Psoas muscle (tissue), 8 donors: ENCODE results near the gene NHLRC2. TPM values are rescaled to one million over a fixed set of nuclear protein-coding genes. Genes with fewer than 3 reads are reported as not detected.
A peak's percentile ranks its signal among the peaks of the same experiment; 100 is the strongest.

Source experiments
- ATAC-seq, 4 donors: fragments of 200-7000 bp; cut with Tn5 transposase; one replicate each; pipeline ENCODE4 v1.9.1; 2020; ENCODE audit warnings: moderate library complexity in 3 of 4, mild to moderate bottlenecking in 2 of 4
- DNase-seq, 2 donors: peaks; one replicate each; pipeline ENCODE4 v3.0.0-alpha.2; 2020
- H3K27ac ChIP-seq: fragments of 200-600 bp; one replicate; pipeline ENCODE4 v1.8.0; 2022
- H3K27me3 ChIP-seq, 3 donors: fragments of 200-600 bp in 1 of 3; one replicate each; pipeline versions ENCODE4 v1.6.1 to v1.8.0; 2013 to 2022; ENCODE audit warnings: low read length in 2 of 3, mild to moderate bottlenecking in 2 of 3, moderate library complexity in 1 of 3; ENCODE audit not compliant: insufficient read depth in 3 of 3
- H3K36me3 ChIP-seq, 2 donors: fragments of 200-600 bp in 1 of 2; one replicate each; pipeline versions ENCODE4 v1.6.1 to v1.8.0; 2013 to 2022; ENCODE audit warnings: low read depth in 1 of 2, mild to moderate bottlenecking in 1 of 2, moderate library complexity in 1 of 2; ENCODE audit not compliant: insufficient read depth in 1 of 2
- H3K4me1 ChIP-seq: fragments of 200-600 bp; one replicate; pipeline ENCODE4 v1.8.0; 2022
- H3K4me3 ChIP-seq: fragments of 200-600 bp; one replicate; pipeline ENCODE4 v1.8.0; 2022; ENCODE audit warnings: mild to moderate bottlenecking
- H3K9me3 ChIP-seq: fragments of 200-600 bp; one replicate; pipeline ENCODE4 v1.8.0; 2022
- CTCF ChIP-seq: fragments of 200-600 bp; IDR thresholded peaks from one replicate; pipeline ENCODE4 v1.8.0; 2022; ENCODE audit warnings: antibody characterized with exemption
- WGBS, 3 donors: extraction: QIAGEN DNeasy Blood & Tissue Kit; methylation state at CpG; one replicate each; pipeline versions ENCODE4 v1.1.6 to v1.1.7; 2013; 5-methylcytosine and 5-hydroxymethylcytosine counted together
- intact Hi-C, 2 donors: fragments of 100-400 bp; cut with DNase I; formaldehyde crosslinking; loops; one replicate each; pipeline versions ENCODE4 v1.11.0 to v1.14.2; 2022
- polyA plus RNA-seq, 3 donors: library from polyadenylated mRNA; stranded (reverse); fragments of 200-250 nt; gene quantifications; one replicate each; pipeline ENCODE4 v1.2.3, GENCODE V29; 2013
- total RNA-seq, 4 donors: library from RNA; stranded (reverse); fragmentation: NEBNext Ultra II Directional in 2 of 4; extraction: Animal tissue kit (Norgen Biotek cat#: 25700) in 2 of 4; gene quantifications; one replicate each; pipeline versions ENCODE4 v1.2.1 to v1.2.4, GENCODE V29; 2021 to 2023
- donor health status: healthy with polysubstance abuse.
- donor health status: DM: no; HTN: no; CAD: no; lungs with moderate emphysema.
- donor health status: Bipolar disorder and iron deficiency.
- donor health status: healthy.
- donor health status: DM: yes; HTN: yes; CAD: no.
- donor health status: DM: no; HTN: no; CAD: no.
- donor health status: DM: no; HTN: no; CAD: no.
- donor health status: DM: yes; HTN: yes; CAD: no.

The NHLRC2 gene
- total and polyA plus RNA-seq, 7 donors: 3.8 to 30.0 (median 24.6) TPM

GRCh38 chr10:113958631-113959382 is 104.3 kb downstream of the NHLRC2 start:
- Histone ChIP-seq H3K27ac (no peak overlapping the region), H3K36me3 (no peaks in the 10 kb centered on the region), H3K9me3 (peaks cover 3% of the 10 kb centered on the region), H3K4me3 (no peak overlapping the region), H3K27me3 (no peaks in the 10 kb centered on the region), H3K4me1 (no peaks in the 10 kb centered on the region)
- no peak for TF ChIP-seq CTCF
- DNase-seq (peak in 1 of 2 donors; percentile 22), ATAC-seq (peak in 3 of 4 donors; percentile 24 to 60 (median 27))
- WGBS, 3 donors: 45 to 67% (median 55%) methylated on average over 11 of the region's 11 CpGs
- intact Hi-C loops: no loop called here

GRCh38 chr10:113959383-113959760 is 104.9 kb downstream of the NHLRC2 start:
- no peak overlapping the region for H3K27ac ChIP-seq

GRCh38 chr10:113960617-113961181 is 106.2 kb downstream of the NHLRC2 start:
- no peaks in the 10 kb centered on the region for H3K4me1 ChIP-seq
- no peak overlapping the region for H3K27ac ChIP-seq
- H3K36me3 ChIP-seq: no peaks in the 10 kb centered on the region
- H3K27me3 ChIP-seq: no peaks in the 10 kb centered on the region
- no peak overlapping the region for H3K4me3 ChIP-seq
- 72 to 83% (median 76%) methylated on average over 11 of the region's 11 CpGs for WGBS, 3 donors
- H3K9me3 ChIP-seq: no peaks in the 10 kb centered on the region
- TF ChIP-seq CTCF: no peak
- intact Hi-C loops: no loop called here
- DNase-seq (no peak), ATAC-seq (no peak)

More at GRCh38 chr10:113959383-113959760, 104.9 kb downstream of the NHLRC2 start:
- intact Hi-C loops: no loop called here
- Histone ChIP-seq H3K36me3 (no peaks in the 10 kb centered on the region), H3K9me3 (no peaks in the 10 kb centered on the region), H3K4me3 (no peak overlapping the region), H3K4me1 (no peaks in the 10 kb centered on the region), H3K27me3 (no peaks in the 10 kb centered on the region)
- ATAC-seq (peak; percentile 43 to 77 (median 56)), DNase-seq (no peak)
- TF ChIP-seq CTCF: no peak
- 50 to 65% (median 52%) methylated on average over 6 of the region's 6 CpGs for WGBS, 3 donors

- 81 to 88% (median 86%) methylated on average over 14 of the region's 14 CpGs for WGBS, 3 donors
- no peak overlapping the region for H3K27ac ChIP-seq
- H3K4me3 ChIP-seq: no peak overlapping the region
- TF ChIP-seq CTCF: no peak
- intact Hi-C loops: no loop called here
- H3K36me3 ChIP-seq: no peaks in the 10 kb centered on the region
- H3K27me3 ChIP-seq: no peaks in the 10 kb centered on the region
- ATAC-seq: no peak
- DNase-seq: no peak
- no peaks in the 10 kb centered on the region for H3K9me3 ChIP-seq
- H3K4me1 ChIP-seq: no peaks in the 10 kb centered on the region
These were observed 106.9 kb downstream of the NHLRC2 start for GRCh38 chr10:113961182-113962031.
